ENCODE measurements around the gene MCRIP2. TPM values are rescaled to one million over a fixed set of nuclear protein-coding genes. Genes with fewer than 3 reads are reported as not detected.

MCRIP2 gene
- polyA plus RNA-seq, 4 donors, result 43.4 to 279 (median 166) TPM

DNA sequence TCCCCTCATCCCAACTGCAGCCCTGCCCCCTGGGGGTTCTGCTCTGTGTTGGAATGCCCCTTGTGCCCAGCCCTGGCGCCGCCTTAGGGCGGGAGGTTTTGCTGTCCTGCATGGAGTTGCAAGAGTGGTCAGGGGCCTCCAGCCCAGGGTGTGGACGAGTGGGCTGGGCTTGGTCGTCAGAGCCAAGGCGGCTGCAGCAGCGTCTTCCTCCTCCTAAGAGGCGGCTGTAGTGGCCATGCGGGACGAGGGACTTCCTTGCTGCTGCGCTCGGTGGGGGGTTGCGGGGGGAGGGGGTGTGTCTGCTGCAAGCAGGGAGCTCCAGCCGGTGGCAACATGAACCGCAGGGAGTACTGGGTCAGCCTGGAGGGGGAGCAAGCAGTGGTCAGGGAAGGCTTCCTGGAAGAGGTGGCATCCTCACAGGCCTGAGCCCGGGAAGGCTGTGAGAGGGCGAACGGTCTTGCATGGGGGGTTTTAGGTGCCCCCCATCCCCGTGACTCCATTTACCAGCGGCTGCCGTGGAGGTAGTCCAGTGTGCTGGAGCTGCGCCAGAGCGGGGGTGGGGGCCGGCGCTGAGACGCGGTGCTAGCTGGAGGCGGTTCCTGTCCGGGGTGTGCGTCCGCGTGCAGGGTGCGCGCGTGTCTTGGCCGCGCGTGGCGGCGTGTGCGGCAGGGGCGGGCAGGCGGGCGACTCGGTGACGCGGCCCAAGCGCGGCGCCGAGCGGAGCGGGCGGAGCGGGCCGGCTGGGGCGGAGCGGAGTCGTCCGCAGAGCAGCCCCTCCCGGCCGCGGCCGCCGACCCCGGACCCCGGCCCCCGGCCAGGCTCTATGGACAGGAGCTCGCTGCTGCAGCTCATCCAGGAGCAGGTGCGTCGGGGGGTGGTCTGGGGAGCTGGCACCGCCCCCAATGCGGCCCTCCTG lies 33.6 kb downstream of the MCRIP2 start, which contains the start of gene RHBDL1:
RHBDL1 (plus strand) TSS at position 704 of the 916 bp plus-strand sequence; CDS start at position 824, 120 bp downstream.
- DNase-seq (peak; percentile 25 to 48), FAIRE-seq (no peak)
- peaks cover 15 to 50% (median 19%) of the 10 kb centered on the region in 3 donors for H3K36me3 ChIP-seq (ENCODE audit: control insufficient read depth in 3 of 3, insufficient read depth in 2 of 3, low read depth in 1 of 3, low read length in 3 of 3)
- peaks cover 5 to 26% (median 5%) of the 10 kb centered on the region in 3 donors for H3K4me1 ChIP-seq (ENCODE audit: control insufficient read depth in 3 of 3, insufficient read depth in 2 of 3, low read depth in 1 of 3, low read length in 2 of 3)
- H3K9me3 ChIP-seq (ENCODE audit: control insufficient read depth in 2 of 2, insufficient read depth in 1 of 2, low read depth in 1 of 2, low read length in 1 of 2), result no peaks in the 10 kb centered on the region
- H3K4me3 ChIP-seq (ENCODE audit: low read depth in 1 of 3, low read length in 3 of 3), result peak within 1 kb of the TSS; percentile 27 to 42 (median 39)
- peak within 1 kb of the TSS in 1 of 3 donors; percentile 25 for H3K27ac ChIP-seq (ENCODE audit: low read depth in 1 of 3, low read length in 2 of 3)
- H3K27me3 ChIP-seq (ENCODE audit: control insufficient read depth in 3 of 3, insufficient read depth in 3 of 3, low read length in 3 of 3), result peaks cover 0 to 3% (median 0%) of the 10 kb centered on the region in 3 donors
- WGBS, 3 donors, result 5 to 10% (median 6%) methylated on average over 36 to 73 of the region's 73 CpGs

DNA sequence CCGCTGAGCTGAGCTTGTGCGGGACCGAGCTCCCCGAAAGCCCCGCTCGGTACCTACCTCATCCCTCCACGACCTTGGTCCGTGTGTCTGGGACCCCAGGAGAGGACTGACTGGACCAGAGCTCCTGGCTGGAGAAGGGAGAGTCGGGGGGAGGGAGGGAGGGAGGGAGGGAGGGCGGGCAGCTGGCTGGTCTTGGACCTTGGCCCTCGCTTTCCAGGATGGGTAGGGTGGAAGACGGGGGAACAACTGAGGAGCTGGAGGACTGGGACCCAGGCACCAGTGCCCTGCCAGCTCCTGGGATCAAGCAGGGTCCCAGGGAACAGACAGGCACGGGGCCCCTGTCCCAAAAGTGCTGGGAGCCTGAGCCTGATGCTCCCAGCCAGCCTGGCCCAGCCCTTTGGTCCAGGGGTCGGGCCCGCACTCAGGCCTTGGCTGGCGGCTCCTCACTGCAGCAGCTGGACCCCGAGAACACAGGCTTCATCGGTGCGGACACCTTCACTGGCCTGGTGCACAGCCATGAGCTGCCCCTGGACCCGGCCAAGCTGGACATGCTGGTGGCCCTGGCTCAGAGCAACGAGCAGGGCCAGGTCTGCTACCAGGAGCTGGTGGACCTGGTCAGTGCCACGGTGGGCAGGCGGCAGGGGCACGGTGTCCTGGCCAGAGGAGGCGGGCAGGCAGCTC lies 34.4 kb downstream of the MCRIP2 start:
- FAIRE-seq (no peak), DNase-seq (peak; percentile 63 to 64)

DNA sequence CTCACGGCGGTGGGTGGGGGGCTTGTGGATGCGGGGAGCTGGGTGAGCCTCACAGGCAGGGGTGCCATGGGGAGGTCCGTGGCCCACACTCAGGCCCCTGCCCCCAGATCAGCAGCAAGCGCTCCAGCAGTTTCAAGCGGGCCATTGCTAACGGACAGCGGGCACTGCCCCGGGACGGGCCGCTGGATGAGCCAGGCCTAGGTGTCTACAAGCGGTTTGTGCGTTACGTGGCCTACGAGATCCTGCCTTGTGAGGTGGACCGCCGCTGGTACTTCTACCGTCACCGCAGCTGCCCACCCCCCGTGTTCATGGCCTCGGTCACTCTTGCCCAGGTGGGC lies 34.9 kb downstream of the MCRIP2 start:
- WGBS, 3 donors, result 30 to 80% (median 55%) methylated on average over 17 to 21 of the region's 21 CpGs
- peak overlapping the region in 1 of 3 donors; percentile 25 for H3K27ac ChIP-seq (ENCODE audit: low read depth in 1 of 3, low read length in 2 of 3)
- FAIRE-seq, result no peak

More for the DNA sequence above, 34.4 kb downstream of the MCRIP2 start:
- no peak overlapping the region for H3K27ac ChIP-seq (ENCODE audit: low read depth in 1 of 3, low read length in 2 of 3)
- peaks cover 0 to 3% (median 0%) of the 10 kb centered on the region in 3 donors for H3K27me3 ChIP-seq (ENCODE audit: control insufficient read depth in 3 of 3, insufficient read depth in 3 of 3, low read length in 3 of 3)
- peaks cover 5 to 28% (median 5%) of the 10 kb centered on the region in 3 donors for H3K4me1 ChIP-seq (ENCODE audit: control insufficient read depth in 3 of 3, insufficient read depth in 2 of 3, low read depth in 1 of 3, low read length in 2 of 3)
- WGBS, 3 donors, result 16 to 39% (median 33%) methylated on average over 18 to 25 of the region's 25 CpGs
- peaks cover 12 to 42% (median 16%) of the 10 kb centered on the region in 3 donors for H3K36me3 ChIP-seq (ENCODE audit: control insufficient read depth in 3 of 3, insufficient read depth in 2 of 3, low read depth in 1 of 3, low read length in 3 of 3)
- H3K4me3 ChIP-seq (ENCODE audit: low read depth in 1 of 3, low read length in 3 of 3), result peak overlapping the region; percentile 27 to 42 (median 39)
- no peaks in the 10 kb centered on the region for H3K9me3 ChIP-seq (ENCODE audit: control insufficient read depth in 2 of 2, insufficient read depth in 1 of 2, low read depth in 1 of 2, low read length in 1 of 2)

DNA sequence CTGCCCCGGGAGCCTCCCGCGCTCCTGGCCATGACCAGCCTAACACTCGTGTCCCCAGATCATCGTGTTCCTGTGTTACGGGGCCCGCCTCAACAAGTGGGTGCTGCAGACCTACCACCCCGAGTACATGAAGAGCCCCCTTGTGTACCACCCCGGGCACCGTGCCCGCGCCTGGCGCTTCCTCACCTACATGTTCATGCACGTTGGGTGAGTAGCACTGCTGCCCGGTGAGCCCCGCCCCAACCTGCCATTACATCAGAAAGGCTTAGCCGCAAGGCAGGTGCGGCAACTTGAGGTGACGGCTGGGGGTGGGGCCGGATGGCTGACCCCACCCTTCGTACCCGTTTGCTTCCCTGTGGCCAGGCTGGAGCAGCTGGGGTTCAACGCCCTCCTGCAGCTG lies 35.3 kb downstream of the MCRIP2 start:
- DNase-seq, result peak; percentile 86 to 94
- H3K4me1 ChIP-seq (ENCODE audit: control insufficient read depth in 3 of 3, insufficient read depth in 2 of 3, low read depth in 1 of 3, low read length in 2 of 3), result peaks cover 8 to 37% (median 9%) of the 10 kb centered on the region in 3 donors

More for the DNA sequence above, 34.9 kb downstream of the MCRIP2 start:
- H3K27me3 ChIP-seq (ENCODE audit: control insufficient read depth in 3 of 3, insufficient read depth in 3 of 3, low read length in 3 of 3), result peaks cover 0 to 3% (median 0%) of the 10 kb centered on the region in 3 donors
- H3K9me3 ChIP-seq (ENCODE audit: control insufficient read depth in 2 of 2, insufficient read depth in 1 of 2, low read depth in 1 of 2, low read length in 1 of 2), result no peaks in the 10 kb centered on the region
- peaks cover 7 to 42% (median 16%) of the 10 kb centered on the region in 3 donors for H3K36me3 ChIP-seq (ENCODE audit: control insufficient read depth in 3 of 3, insufficient read depth in 2 of 3, low read depth in 1 of 3, low read length in 3 of 3)
- H3K4me1 ChIP-seq (ENCODE audit: control insufficient read depth in 3 of 3, insufficient read depth in 2 of 3, low read depth in 1 of 3, low read length in 2 of 3), result peaks cover 5 to 34% (median 8%) of the 10 kb centered on the region in 3 donors
- DNase-seq, result no peak
- no peak overlapping the region for H3K4me3 ChIP-seq (ENCODE audit: low read depth in 1 of 3, low read length in 3 of 3)

DNA sequence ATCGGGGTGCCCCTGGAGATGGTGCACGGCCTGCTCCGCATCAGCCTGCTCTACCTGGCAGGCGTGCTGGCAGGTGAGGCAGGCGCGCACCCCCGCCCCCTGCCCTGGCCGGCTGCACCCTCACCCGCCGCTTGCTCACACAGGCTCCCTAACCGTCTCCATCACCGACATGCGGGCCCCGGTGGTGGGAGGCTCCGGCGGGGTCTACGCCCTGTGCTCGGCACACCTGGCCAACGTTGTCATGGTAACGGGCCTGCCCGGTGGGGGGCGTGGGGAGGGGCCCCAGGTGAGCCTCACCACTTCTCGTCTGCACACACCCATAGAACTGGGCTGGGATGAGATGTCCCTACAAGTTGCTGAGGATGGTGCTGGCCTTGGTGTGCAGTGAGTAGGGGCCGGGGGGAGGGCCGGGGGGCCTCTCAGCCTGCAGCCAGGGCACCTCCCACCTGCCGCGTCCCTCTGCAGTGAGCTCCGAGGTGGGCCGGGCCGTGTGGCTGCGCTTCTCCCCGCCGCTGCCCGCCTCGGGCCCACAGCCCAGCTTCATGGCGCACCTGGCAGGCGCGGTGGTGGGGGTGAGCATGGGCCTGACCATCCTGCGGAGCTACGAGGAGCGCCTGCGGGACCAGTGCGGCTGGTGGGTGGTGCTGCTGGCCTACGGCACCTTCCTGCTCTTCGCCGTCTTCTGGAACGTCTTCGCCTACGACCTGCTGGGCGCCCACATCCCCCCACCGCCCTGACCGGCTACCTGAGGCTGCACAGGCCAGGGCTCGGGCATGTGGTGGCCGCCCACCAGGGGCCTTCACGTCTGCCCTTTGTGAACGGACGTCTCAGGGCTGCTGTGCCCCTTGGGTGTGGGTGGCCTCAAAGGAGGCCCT lies 35.9 kb downstream of the MCRIP2 start:
- Histone ChIP-seq H3K9me3 (ENCODE audit: control insufficient read depth in 2 of 2, insufficient read depth in 1 of 2, low read depth in 1 of 2, low read length in 1 of 2) (no peaks in the 10 kb centered on the region), H3K36me3 (ENCODE audit: control insufficient read depth in 3 of 3, insufficient read depth in 2 of 3, low read depth in 1 of 3, low read length in 3 of 3) (peaks cover 6 to 42% (median 9%) of the 10 kb centered on the region in 3 donors), H3K27ac (ENCODE audit: low read depth in 1 of 3, low read length in 2 of 3) (peak overlapping the region in 1 of 3 donors; percentile 30), H3K4me1 (ENCODE audit: control insufficient read depth in 3 of 3, insufficient read depth in 2 of 3, low read depth in 1 of 3, low read length in 2 of 3) (peaks cover 8 to 44% (median 10%) of the 10 kb centered on the region in 3 donors), H3K27me3 (ENCODE audit: control insufficient read depth in 3 of 3, insufficient read depth in 3 of 3, low read length in 3 of 3) (peaks cover 0 to 3% (median 0%) of the 10 kb centered on the region in 3 donors), H3K4me3 (ENCODE audit: low read depth in 1 of 3, low read length in 3 of 3) (no peak overlapping the region)
- no peak for DNase-seq
- FAIRE-seq, result no peak
- 47 to 57% (median 53%) methylated on average over 49 to 57 of the region's 57 CpGs for WGBS, 3 donors

More for the DNA sequence above, 35.3 kb downstream of the MCRIP2 start:
- Histone ChIP-seq H3K27ac (ENCODE audit: low read depth in 1 of 3, low read length in 2 of 3) (peak overlapping the region in 1 of 3 donors; percentile 25), H3K4me3 (ENCODE audit: low read depth in 1 of 3, low read length in 3 of 3) (no peak overlapping the region), H3K9me3 (ENCODE audit: control insufficient read depth in 2 of 2, insufficient read depth in 1 of 2, low read depth in 1 of 2, low read length in 1 of 2) (no peaks in the 10 kb centered on the region), H3K27me3 (ENCODE audit: control insufficient read depth in 3 of 3, insufficient read depth in 3 of 3, low read length in 3 of 3) (peaks cover 0 to 3% (median 0%) of the 10 kb centered on the region in 3 donors), H3K36me3 (ENCODE audit: control insufficient read depth in 3 of 3, insufficient read depth in 2 of 3, low read depth in 1 of 3, low read length in 3 of 3) (peaks cover 3 to 42% (median 15%) of the 10 kb centered on the region in 3 donors)
- 15 to 47% (median 30%) methylated on average over 22 to 23 of the region's 23 CpGs for WGBS, 3 donors
- no peak for FAIRE-seq

DNA sequence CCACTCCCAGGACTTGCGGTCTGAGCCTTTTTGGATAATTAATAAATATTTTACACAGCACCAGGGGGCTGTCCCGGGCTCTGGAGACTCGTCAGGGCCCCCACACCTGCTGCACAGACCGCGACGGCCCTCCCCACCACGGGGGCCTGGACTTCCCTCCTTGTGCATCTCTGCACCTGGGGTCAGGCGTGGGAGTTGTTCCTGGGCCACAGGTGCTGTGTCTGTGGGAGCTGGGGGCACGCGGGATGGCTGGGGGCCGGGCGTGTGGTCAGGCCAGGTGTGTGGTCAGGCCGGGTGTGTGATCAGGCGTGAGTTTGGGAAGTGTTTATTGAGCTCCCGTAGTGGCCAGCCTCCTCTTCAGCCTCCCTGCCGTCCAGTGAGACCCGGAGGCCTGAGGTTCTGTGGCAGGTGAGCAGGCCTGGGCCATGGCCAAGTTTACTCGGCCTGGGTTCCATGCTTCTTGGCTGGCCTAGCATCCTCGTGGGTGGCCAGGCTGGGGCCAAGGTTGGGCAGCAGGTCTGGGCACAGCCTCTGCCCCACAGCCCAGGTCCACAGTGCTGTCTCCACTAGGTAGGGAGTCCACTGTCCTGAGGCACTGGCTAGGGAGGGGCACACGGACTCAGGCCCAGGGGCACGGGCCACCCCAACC lies 36.7 kb downstream of the MCRIP2 start:
- 70 to 77% (median 76%) methylated on average over 19 to 21 of the region's 21 CpGs for WGBS, 3 donors
- no peak for FAIRE-seq
- H3K27me3 ChIP-seq (ENCODE audit: control insufficient read depth in 3 of 3, insufficient read depth in 3 of 3, low read length in 3 of 3), result peaks cover 0 to 3% (median 0%) of the 10 kb centered on the region in 3 donors
- no peaks in the 10 kb centered on the region for H3K9me3 ChIP-seq (ENCODE audit: control insufficient read depth in 2 of 2, insufficient read depth in 1 of 2, low read depth in 1 of 2, low read length in 1 of 2)
- H3K4me1 ChIP-seq (ENCODE audit: control insufficient read depth in 3 of 3, insufficient read depth in 2 of 3, low read depth in 1 of 3, low read length in 2 of 3), result peaks cover 8 to 51% (median 10%) of the 10 kb centered on the region in 3 donors
- no peak overlapping the region for H3K4me3 ChIP-seq (ENCODE audit: low read depth in 1 of 3, low read length in 3 of 3)
- H3K36me3 ChIP-seq (ENCODE audit: control insufficient read depth in 3 of 3, insufficient read depth in 2 of 3, low read depth in 1 of 3, low read length in 3 of 3), result peaks cover 5 to 42% (median 8%) of the 10 kb centered on the region in 3 donors
- no peak for DNase-seq
- H3K27ac ChIP-seq (ENCODE audit: low read depth in 1 of 3, low read length in 2 of 3), result peak overlapping the region in 1 of 3 donors; percentile 5

All from small intestine (tissue), 7 donors.